Stimulated activated CD4-positive, alpha-beta T cell treated with anti-CD3 and anti-CD28 coated beads, TNF-alpha, amount 100 ng/mL, for 4 hours (primary cell): ENCODE results near the gene RPL21.

Experiments
- DNase-seq, 3 experiments: peaks; one replicate each; pipeline ENCODE4 v3.0.0-alpha.2; 2020; ENCODE audit warnings: low read depth in 3 of 3

Gene RPL21

GRCh38 chr13:27258637-27259386 lies 7.5 kb downstream of the RPL21 start:
- DNase-seq, result no peak

GRCh38 chr13:27259831-27260230 lies 8.5 kb downstream of the RPL21 start:
- no peak for DNase-seq

- no peak for DNase-seq
Measured at GRCh38 chr13:27261396-27261795, 10.0 kb downstream of the RPL21 start.

GRCh38 chr13:27263438-27263837 lies 12.1 kb downstream of the RPL21 start:
- no peak for DNase-seq

- no peak for DNase-seq
Measured at GRCh38 chr13:27264181-27264580, 12.8 kb downstream of the RPL21 start.

GRCh38 chr13:27264648-27265047 lies 13.3 kb downstream of the RPL21 start:
- no peak for DNase-seq

GRCh38 chr13:27266917-27267316 lies 15.6 kb downstream of the RPL21 start:
- DNase-seq, result no peak

- DNase-seq, result no peak
Measured at GRCh38 chr13:27267596-27267995, 16.2 kb downstream of the RPL21 start.

GRCh38 chr13:27269114-27269665 lies 17.8 kb downstream of the RPL21 start:
- no peak for DNase-seq

GRCh38 chr13:27270594-27271520 lies 19.5 kb downstream of the RPL21 start, which contains the start of gene RASL11A:
Gene RASL11A, plus strand, starts transcription at chr13:27270830. Its CDS starts 115 bp downstream, at chr13:27270945.
- peak; percentile 49 to 69 (median 58) for DNase-seq

GRCh38 chr13:27271570-27272096 lies 20.3 kb downstream of the RPL21 start:
- DNase-seq, result no peak

GRCh38 chr13:27273658-27274425 lies 22.5 kb downstream of the RPL21 start:
- DNase-seq, result no peak

GRCh38 chr13:27274631-27275030 lies 23.3 kb downstream of the RPL21 start:
- DNase-seq, result no peak

- no peak for DNase-seq
Measured at GRCh38 chr13:27276188-27276587, 24.8 kb downstream of the RPL21 start.

GRCh38 chr13:27279506-27279905 lies 28.1 kb downstream of the RPL21 start:
- DNase-seq, result no peak

- DNase-seq, result no peak
Measured at GRCh38 chr13:27280009-27280656, 28.8 kb downstream of the RPL21 start.

GRCh38 chr13:27280841-27281240 lies 29.5 kb downstream of the RPL21 start:
- DNase-seq, result no peak

GRCh38 chr13:27281420-27281819 lies 30.1 kb downstream of the RPL21 start:
- no peak for DNase-seq

GRCh38 chr13:27283906-27284493 lies 32.6 kb downstream of the RPL21 start:
- DNase-seq, result no peak

GRCh38 chr13:27288392-27288791 lies 37.0 kb downstream of the RPL21 start:
- no peak for DNase-seq
